Left colon (tissue), 2 donors: Measurements from ENCODE around the gene CD320. TPM values are rescaled to one million over a fixed set of nuclear protein-coding genes. Genes with fewer than 3 reads are reported as not detected.
A peak's percentile ranks its signal among the peaks of the same experiment; 100 is the strongest.
"Not testable (repeated sequence)": the region's sequence is repeated elsewhere in the genome, so short reads cannot be mapped to it uniquely, and the experiment has no call there.

Experiments
- ATAC-seq: fragments of 200-7000 bp; cut with Tn5 transposase; one replicate; pipeline ENCODE4 v1.9.1; 2020; ENCODE audit warnings: mild to moderate bottlenecking, moderate library complexity
- DNase-seq, 2 donors: peaks; one replicate each; pipeline ENCODE4 v3.0.0-alpha.2; 2020
- intact Hi-C, 2 donors: fragments of 100-400 bp; cut with DNase I in 1 of 2; cut with micrococcal nuclease in 1 of 2; formaldehyde crosslinking; loops; one replicate each; pipeline versions ENCODE4 v1.11.2 to v1.14.0; 2022; cut with DNase I, micrococcal nuclease
- total RNA-seq, 2 donors: library from RNA; stranded (reverse); fragmentation: NEBNext Ultra II Directional; extraction: Animal tissue kit (Norgen Biotek cat#: 25700); gene quantifications; one replicate each; pipeline ENCODE4 v1.2.1, GENCODE V29; 2021
- donor health status: DM: no; HTN: no; CAD: no.
- donor health status: DM: yes; HTN: yes; CAD: no.

CD320 gene
- total RNA-seq, 2 donors from 2014 or later, result 46.0 to 46.2 TPM

DNA sequence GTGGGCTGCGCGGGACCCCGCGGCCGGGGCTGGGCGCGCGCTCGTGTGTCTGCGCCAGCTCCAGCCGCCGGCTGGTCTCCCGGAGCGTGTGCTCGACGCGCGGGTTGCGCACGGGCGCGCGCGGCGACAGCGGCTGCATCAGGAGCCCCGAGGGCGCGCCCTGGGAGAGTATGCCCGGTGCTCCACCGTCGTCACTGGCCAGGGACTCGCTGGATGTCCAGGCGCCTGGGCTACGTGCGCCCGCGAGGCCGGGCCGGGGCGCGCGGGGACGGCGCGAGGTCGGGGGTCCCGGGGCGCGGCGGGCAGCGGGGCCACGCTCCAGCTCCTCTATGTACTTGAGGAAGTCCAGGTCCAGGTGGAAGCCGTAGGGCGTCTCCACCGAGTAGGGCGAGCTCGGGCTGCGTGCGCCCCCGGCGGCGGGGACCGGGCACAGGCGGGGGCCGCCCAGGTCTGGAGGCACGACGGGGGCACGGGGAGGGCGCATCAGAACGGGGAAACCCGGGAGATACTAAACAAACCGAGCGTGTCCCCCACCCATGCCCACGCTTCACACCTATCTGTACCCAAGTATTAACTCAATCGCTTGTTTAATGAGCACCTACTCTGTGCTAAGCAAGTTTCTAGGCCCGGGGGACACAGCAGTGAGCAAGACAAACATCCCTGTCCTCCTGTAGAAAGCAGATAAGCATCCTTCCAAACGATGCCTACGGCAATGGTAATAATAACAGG lies 27.3 kb upstream of the CD320 start:
- ATAC-seq (peak; percentile 48), DNase-seq (peak in 1 of 2 donors; percentile 47)
- intact Hi-C loops, result no loop called here

DNA sequence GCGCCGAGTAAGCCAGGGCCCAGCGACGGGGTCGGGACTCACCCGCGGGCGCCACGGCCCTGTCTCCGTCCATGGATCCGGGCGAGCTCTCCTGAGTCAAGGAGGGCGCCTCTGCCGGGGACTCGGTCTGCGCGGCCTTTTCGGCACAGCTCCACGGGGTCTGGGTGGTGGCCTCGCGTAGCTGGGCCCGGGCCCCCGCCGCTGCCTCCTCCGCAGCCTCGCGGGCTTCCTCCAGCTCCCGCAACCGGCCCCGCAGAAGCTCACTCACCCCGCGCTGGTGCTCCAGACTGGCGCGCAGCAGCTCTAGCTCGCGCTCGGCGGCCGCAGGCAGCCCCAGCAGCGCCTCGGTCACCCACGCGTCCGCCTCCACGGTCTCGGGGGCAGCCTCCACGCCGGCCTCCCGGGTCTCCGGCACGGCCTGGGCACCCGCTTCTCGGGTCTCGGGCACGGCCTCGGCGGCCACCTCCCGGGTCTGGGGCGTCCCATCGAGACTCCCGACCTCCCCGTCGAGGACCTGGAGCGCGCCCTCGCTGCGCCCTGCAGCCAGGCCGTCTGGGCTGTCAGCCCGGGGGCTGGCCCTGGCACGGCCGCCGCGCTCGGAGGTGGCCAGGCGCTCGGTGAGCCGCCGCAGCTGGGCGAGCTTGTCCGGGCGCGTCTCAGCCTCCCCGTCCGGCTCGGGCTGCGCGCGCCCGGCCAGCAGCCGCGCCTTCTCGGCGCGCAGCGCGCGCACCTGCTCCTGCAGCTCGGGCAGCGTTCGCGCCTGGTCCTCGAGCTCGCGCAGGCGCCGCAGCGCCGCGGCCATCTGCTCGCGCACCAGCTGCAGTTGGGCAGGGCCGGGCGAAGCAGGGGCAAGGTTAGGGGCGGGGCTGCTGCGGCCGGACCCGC lies 26.5 kb upstream of the CD320 start:
- intact Hi-C loops, result no loop called here

DNA sequence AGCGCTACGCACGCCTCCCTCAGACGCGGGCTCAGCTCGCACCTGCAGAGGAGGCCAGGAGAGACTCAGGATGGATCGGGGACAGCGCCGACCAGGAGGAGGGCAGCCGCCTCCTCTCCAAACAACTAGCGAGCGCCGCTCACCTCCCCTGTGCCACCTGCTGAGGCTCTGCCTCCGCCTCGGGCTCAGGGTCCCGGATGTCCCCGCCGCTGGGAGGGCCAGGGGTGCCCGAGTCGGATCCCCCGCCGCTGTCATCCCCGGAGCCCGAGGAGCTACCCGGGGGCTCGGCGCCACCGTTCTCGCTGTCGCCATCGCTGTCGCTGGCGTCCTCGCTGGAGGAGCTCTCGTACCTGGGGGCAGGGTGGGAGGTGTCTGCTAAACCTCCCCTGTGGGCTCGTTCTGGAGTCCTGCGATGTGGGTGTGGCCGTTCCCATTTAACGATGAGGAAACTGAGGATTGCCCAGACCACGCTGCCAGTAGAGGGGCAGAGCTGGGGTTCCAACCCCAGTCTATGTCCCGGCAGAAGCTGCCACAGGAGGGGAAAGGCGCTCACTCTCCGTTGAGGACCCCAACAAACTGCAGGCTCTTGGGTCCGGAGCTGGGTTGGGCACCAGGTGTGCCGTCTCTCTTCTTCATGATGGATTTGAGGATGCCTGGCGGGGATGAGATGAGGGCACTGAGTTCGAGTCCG lies 25.8 kb upstream of the CD320 start:
- no peak for ATAC-seq
- intact Hi-C loops, result no loop called here
- DNase-seq, result no peak

More for the DNA sequence above, 26.5 kb upstream of the CD320 start:
- peak; percentile 87 for ATAC-seq
- peak in 1 of 2 donors; percentile 69 for DNase-seq

DNA sequence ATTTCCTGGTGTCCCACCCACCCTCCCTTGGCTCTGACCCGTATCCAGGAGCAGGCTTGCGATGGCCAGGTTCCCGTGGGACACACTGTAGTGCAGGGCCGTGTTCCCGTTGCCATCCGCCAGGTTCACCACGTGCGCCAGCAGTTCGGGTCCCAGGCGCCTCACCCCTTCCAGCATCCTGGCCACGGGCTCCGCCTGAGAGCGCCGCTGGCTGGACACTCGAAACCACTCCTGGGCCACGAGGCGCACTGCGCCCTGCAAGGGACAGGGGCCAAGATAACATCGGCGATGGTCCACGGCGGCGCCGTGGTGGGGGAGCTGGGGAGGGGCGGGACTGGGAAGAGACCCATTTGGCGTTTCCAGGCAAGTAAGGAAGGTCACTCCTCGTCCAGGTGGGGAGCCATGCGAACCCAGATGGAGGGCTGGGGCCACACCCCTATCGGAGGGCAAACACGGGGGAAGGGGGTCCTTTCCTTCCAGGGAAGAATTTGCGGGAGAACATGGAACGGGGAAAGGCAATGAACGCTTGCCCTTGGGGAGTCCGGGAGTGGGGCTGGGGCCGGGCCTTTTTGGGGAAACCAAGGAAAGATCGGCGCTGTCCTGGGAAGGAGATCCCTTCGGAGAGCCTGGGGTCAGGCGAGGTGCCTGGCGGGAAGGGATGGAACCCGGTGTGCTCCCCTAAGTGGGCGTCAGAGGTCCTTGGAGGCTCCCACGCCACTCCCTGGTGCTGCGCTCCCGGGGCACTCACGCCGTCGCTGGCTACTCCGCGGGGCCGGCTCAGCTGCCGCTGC lies 25.0 kb upstream of the CD320 start:
- intact Hi-C loops, result no loop called here
- no peak for ATAC-seq
- DNase-seq, result no peak

DNA sequence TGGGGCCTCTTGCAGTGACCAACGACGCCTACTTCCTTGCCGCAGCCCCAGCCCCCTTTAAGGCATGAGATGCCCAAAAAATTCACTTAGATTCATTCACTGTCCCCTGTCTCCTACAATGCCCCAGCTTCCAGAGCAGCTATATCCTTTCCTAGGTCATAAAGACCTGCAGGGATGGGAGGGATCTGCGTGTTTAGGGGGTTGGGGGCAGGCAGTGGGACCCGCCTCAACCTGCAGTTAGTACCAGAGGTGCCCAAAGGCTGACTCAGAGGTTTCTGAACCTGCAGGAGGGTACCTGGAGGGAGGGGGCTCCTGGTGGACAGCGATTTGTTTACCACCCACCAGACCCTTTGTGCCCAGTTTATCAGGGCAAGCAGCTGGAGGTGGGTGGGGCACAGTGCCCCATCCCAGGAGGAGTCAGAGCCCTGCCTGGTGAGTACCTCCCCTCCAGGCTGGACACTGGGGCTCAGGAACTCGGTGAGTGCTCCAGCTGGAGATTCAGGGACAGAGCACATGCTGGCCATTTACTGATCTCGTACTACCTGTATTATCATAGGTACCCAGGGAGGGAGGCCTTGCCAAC lies 23.2 kb upstream of the CD320 start:
- DNase-seq, result no peak
- intact Hi-C loops, result no loop called here
- ATAC-seq, result no peak

DNA sequence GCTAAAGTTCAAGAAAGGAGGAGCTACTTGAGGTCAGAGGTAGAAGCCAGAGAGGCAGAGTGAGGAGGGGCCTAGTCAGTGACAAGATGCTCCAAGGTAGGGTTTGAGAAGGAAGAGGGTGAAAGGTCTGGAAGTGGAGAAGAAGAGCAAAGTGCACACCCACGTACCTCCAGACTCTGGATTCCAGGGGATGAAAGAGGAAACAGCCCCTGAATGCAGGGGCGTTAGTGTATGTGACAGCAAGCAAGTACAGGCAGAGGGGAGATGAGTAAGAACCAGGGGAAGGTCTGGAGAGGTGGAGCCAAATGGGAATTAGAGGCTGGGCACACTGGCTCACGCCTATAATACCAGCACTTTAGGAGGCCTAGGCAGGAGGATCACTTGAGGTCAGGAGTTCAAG lies 21.8 kb upstream of the CD320 start:
- intact Hi-C loops, result no loop called here
- no peak for ATAC-seq
- no peak for DNase-seq

DNA sequence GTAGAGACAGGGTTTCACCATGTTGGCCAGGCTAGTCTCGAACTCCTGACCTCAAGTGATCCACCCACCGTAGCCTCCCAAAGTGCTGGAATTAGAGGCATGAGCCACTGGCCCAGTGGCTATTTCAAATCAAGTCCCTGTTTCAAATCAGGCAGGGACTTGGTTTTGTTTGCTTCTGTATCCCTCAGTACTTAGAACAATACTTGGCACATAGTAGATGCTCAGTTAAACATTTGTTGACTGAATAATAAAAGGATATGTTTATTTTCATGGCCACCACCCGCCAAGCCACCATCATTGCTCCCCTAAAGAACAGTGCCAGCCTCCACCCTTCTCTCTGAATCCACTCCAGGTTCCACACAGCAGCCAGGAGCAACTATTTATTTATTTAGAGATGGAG lies 17.3 kb upstream of the CD320 start:
- DNase-seq (no peak), ATAC-seq (no peak)
- intact Hi-C loops, result no loop called here

DNA sequence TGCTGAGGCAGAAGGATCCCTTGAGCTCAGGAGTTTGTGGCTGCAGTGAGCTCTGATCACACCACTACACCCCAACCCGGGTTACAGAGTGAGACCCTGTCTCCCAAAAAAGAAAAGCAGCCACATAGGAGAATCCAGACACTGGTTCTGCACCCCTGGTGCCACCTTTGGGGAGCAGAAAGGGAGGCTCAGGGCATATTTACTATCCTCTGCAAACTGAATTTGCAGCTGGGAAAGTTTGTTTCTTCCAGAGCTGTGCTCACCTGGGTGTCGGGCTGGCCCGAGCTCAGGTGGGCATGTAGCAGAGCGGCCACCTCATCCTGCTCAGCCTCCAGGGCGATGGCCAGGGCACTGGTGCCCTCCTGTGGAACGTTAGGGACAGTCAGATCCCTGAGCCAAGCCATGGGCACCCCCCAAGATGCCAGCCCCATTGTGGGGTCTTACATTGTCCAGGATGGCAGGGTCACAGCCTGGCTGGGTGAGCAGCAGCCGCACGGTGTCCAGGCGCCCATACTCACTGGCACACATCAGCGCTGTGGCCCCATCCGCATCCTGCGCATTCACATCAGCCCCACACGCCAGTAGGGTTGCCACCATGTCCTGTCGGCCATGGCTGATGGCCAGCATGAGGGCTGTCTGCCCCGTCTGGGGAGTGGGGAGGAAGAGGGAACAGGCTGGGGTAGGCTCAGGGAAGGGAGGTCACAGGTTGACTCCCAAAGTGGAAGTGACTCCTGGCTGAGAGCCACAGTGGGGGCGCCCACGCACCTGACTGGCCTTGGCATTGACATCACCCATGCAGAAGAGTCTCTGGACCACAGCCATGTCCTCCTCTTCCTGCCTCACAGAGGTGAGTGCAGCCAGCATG lies 16.3 kb upstream of the CD320 start:
- DNase-seq (no peak), ATAC-seq (no peak)

DNA sequence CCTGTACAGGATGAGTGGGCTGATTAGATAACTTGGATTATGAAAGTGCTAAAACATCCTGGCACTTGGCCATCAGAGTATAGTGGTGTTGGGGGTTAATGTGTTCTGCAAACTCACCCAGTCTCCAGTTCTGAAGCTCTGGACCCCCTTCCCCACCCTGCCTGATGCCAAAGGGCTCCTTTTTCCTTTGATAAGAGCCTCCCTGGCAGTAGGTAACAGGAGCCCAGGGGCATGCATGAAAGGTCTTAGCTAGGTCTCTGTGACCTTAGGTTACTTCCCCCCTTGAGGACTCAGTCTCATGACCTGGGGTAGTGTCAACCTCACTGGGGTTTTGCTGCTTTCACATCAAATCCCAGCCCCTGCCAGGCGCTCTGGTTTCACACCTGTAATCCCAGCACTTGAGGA lies 15.6 kb upstream of the CD320 start:
- intact Hi-C loops, result no loop called here
- DNase-seq (no peak), ATAC-seq (no peak)

More for the DNA sequence above, 16.3 kb upstream of the CD320 start:
- intact Hi-C loops, result no loop called here

DNA sequence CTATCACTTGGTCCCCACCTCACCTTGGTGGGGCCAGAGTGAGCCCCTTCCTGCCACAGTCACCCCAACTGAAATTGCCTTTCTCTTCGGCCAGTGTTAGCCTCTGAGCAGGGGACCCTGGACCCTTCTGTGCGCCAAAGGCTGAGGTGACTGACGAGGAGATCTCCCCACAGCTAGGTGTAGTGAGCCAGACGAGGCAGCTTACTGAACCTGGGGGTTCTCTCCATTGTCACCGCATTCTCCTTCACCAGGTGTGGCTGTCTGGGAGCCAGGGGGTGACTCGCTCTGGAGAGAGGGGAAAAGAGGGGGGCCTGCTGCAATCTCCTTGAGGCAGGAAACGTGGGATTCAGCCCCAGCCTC lies 14.5 kb upstream of the CD320 start:
- intact Hi-C loops, result no loop called here
- ATAC-seq, result no peak
- DNase-seq, result no peak

DNA sequence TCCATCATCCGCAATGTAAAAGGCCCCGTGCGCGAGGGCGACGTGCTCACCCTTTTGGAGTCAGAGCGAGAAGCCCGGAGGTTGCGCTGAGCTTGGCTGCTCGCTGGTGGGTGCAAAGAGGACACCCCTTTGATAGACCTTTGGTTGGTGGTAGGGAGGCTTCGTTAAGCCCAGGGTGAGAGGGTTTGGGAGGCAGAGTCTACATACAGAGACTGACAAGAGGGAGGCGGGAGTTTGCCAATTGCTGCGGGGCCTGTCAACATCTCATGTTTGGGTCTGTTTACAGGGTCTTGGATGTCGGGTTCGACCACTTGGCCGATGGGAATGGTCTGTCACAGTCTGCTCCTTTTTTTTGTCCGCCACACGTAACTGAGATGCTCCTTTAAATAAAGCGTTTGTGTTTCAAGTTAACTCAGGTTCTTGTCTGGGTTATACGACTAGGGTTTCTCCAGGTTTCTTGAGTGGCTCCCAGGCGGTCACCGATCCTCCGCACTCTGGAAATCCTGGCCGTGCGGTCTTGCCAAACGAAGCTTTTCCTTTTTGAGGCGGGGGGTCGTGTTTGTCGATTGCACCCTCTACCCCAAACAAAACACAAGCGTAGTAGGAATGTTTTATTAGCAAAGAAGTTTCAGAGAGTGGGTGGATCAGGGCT lies 14.0 kb upstream of the CD320 start:
- no peak for ATAC-seq

DNA sequence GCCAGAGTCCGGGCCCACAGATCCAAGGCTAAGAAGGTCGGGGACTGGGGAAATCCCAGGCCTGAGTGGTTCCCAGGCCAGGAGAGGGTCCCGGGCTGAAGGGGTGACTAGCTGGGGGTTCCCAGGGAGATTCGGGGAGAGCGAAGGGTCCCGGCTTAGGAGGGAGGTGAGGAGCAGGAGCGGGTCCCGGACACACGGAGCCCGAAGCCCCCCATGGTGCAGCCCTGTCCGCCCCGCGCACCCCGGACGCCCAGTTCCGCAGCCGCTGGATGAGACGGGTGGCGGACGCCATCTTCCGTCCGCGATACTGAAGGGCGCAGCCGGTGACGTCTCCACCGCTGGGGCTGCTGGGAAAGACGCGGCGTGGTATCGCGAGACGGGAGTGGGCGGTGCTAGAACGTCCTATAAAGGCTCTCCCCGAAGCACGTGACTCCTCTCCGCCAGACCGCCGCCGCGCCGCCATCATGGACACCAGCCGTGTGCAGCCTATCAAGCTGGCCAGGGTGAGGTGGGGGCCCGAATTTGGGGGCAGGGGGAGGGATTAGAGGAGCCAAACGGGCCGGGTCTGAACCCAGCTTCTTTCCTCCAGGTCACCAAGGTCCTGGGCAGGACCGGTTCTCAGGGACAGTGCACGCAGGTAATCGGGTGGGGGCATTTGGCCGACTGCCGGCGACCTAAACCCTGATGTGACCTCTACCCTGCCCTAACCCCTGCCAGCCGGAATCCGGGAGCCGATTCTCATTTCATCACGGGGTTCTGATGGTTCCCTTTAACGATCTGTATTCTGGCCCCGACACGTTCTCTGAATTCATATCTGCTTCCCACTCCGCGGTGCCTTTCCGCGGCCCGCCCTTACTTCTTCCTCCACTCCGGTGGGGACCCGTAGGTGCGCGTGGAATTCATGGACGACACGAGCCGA lies 13.2 kb upstream of the CD320 start, which contains the start of the genes NDUFA7 and RPS28:
NDUFA7 (minus strand) TSS at position 309 of the 919 bp plus-strand sequence; CDS start at position 292, 17 bp downstream.
RPS28 (plus strand) TSS at position 430 of the 919 bp plus-strand sequence; CDS start at position 465, 35 bp downstream.
- DNase-seq (peak; percentile 96 to 99), ATAC-seq (peak; percentile 92)
- intact Hi-C loops, result no loop called here

More for the DNA sequence above, 14.0 kb upstream of the CD320 start:
- intact Hi-C loops, result no loop called here
- DNase-seq, result no peak

DNA sequence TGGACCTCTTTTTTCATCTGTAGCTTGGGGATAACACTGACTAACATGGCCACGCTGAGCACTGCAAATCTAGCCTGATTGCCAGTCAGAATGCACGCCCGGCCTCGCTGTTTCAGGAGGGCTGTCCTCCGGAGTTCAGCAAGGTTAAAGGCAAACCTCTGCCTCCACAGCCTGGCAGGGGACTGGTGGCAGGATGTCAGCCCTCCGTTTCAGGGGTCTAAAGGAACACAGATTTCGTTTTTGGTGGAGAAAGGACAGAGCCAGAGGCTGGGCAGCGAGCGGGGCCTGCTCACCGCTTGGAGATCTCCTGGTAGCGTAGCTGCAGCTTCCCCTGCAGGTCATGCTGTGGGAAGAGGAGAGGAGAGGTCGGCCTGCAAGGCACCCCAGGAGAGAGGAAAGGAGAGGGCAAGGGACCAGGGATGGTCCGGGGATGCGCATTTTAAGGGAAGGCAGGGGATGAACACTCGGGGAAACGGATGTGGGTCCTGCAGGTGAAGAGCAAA lies 12.5 kb upstream of the CD320 start:
- ATAC-seq (peak; percentile 35), DNase-seq (peak in 1 of 2 donors; percentile 44)
- intact Hi-C loops, result no loop called here

DNA sequence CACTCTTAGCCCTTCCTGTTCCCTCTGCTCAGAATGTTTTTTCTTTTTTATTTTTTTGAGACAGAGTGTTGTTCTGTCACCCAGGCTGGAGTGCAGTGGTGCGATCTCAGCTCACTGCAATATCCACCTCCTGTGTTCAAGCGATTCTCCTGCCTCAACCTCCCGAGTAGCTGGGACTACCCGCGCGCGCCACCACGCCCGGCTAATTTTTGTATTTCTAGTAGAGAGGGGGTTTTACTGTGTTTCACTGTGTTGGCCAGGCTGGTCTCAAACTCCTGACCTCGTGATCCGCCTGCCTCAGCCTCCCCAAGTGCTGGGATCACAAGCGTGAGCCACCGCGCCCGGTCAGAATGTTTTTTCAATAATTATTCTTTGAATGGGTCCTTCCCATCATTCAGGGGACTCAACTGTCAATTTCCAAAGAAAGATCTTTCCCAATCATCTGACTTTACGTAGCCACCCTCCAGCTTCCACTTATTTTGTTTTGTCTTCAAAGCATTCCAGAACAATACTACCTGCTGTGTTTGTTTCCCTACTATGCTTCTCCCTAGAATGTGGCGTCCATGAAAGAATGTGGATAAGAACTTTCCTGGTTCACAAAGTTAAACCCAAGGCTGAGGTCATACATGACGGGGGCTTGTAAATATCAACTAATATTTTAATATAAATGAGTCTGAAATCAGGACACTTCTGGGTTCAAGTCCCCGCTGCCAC lies 11.8 kb upstream of the CD320 start:
- DNase-seq (no peak), ATAC-seq (no peak)
- intact Hi-C loops, result no loop called here

DNA sequence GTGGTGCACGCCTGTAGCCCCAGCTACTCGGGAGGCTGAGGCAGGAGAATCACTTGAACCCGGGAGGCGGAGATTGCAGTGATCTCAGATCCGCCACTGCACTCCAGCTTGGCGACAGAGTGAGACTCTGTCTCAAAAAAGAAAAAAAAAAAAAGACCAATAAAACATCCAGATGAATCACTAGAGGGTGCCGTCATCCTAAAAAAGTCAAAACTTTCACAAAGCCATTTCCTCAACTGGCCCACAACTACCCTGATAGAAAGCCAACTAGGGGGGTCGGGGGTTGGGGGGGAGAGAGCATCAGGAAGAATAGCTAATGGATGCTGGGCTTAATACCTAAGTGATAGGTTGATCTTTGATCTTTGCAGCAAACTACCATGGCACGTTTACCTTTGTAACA lies 10.7 kb upstream of the CD320 start:
- intact Hi-C loops, ATAC-seq, DNase-seq: not testable (repeated sequence)
